SK-N-SH treated with all-trans-retinoic acid at 6 μM for 48 hours (cell line): ENCODE data around the gene MARCHF9.
"Not testable (repeated sequence)": the region's sequence is repeated elsewhere in the genome, so short reads cannot be mapped to it uniquely, and the experiment has no call there.

Source experiments
- ATAC-seq: fragments of 200-7000 bp; cut with Tn5 transposase; 3 replicates; pipeline ENCODE4 v1.9.1; 2020; ENCODE audit warnings: mild to moderate bottlenecking, moderate library complexity
- ARNTL ChIP-seq: fragments of 450-650 bp; formaldehyde crosslinking; IDR thresholded peaks from 2 replicates; pipeline ENCODE4 v1.5.0; 2020; ENCODE audit warnings: low read depth, mild to moderate bottlenecking, moderate library complexity, borderline replicate concordance
- BACH2 ChIP-seq: fragments of 250-450 bp; sonication (Bioruptor Pico); IDR thresholded peaks from 2 replicates; pipeline ENCODE4 v1.9.0; 2021; ENCODE audit warnings: mild to moderate bottlenecking, borderline replicate concordance
- CSDC2 ChIP-seq: fragments of 250-450 bp; sonication (Bioruptor Pico); IDR thresholded peaks from 2 replicates; pipeline ENCODE4 v1.5.0; 2020; ENCODE audit warnings: mild to moderate bottlenecking, moderate library complexity
- CSRNP3 ChIP-seq: fragments of 250-450 bp; sonication (Bioruptor Pico); IDR thresholded peaks from 2 replicates; pipeline ENCODE4 v1.5.1; 2021; ENCODE audit warnings: mild to moderate bottlenecking, moderate library complexity
- ESRRG ChIP-seq: fragments of 250-450 bp; sonication (Bioruptor Pico); IDR thresholded peaks from 2 replicates; pipeline ENCODE4 v1.6.1; 2021; ENCODE audit warnings: mild to moderate bottlenecking
- GLIS3 ChIP-seq: fragments of 250-450 bp; sonication (Bioruptor Pico); IDR thresholded peaks from 2 replicates; pipeline ENCODE4 v1.5.0; 2020; ENCODE audit warnings: mild to moderate bottlenecking, moderate library complexity
- ISL1 ChIP-seq: fragments of 250-450 bp; sonication (Bioruptor Pico); IDR thresholded peaks from 2 replicates; pipeline ENCODE4 v2.1.2; 2022; ENCODE audit warnings: mild to moderate bottlenecking, moderate library complexity
- PATZ1 ChIP-seq: fragments of 250-450 bp; sonication (Bioruptor Pico); IDR thresholded peaks from 2 replicates; pipeline ENCODE4 v1.8.0; 2020; ENCODE audit warnings: mild to moderate bottlenecking, moderate library complexity, borderline replicate concordance
- POU6F1 ChIP-seq: fragments of 250-450 bp; sonication (Bioruptor Pico); IDR thresholded peaks from 2 replicates; pipeline ENCODE4 v1.8.0; 2021; ENCODE audit warnings: low read depth, mild to moderate bottlenecking, moderate library complexity, borderline replicate concordance
- PPARA ChIP-seq: fragments of 250-450 bp; sonication (Bioruptor Pico); IDR thresholded peaks from 2 replicates; pipeline ENCODE4 v1.5.0; 2020; ENCODE audit warnings: mild to moderate bottlenecking, borderline replicate concordance
- RARB ChIP-seq: fragments of 250-450 bp; sonication (Bioruptor Pico); IDR thresholded peaks from 2 replicates; pipeline ENCODE4 v1.8.0; 2021; ENCODE audit warnings: mild to moderate bottlenecking, moderate library complexity
- SNAI2 ChIP-seq: fragments of 250-450 bp; sonication (Bioruptor Pico); IDR thresholded peaks from 2 replicates; pipeline ENCODE4 v1.5.0; 2020; ENCODE audit warnings: mild to moderate bottlenecking, moderate library complexity
- TCF4 ChIP-seq: fragments of 250-450 bp; sonication (Bioruptor Pico); IDR thresholded peaks from 2 replicates; pipeline ENCODE4 v1.8.0; 2021; ENCODE audit warnings: mild to moderate bottlenecking, moderate library complexity, borderline replicate concordance
- TOX ChIP-seq: fragments of 250-450 bp; sonication (Bioruptor Pico); IDR thresholded peaks from 2 replicates; pipeline ENCODE4 v1.8.0; 2021; ENCODE audit warnings: mild to moderate bottlenecking, moderate library complexity, borderline replicate concordance
- TSHZ2 ChIP-seq: fragments of 250-450 bp; sonication (Bioruptor Pico); IDR thresholded peaks from 2 replicates; pipeline ENCODE4 v1.5.0; 2020; ENCODE audit warnings: mild to moderate bottlenecking, moderate library complexity
- ZC3H10 ChIP-seq: fragments of 250-450 bp; sonication (Bioruptor Pico); IDR thresholded peaks from 2 replicates; pipeline ENCODE4 v1.5.1; 2021; ENCODE audit warnings: mild to moderate bottlenecking, moderate library complexity
- ZFP30 ChIP-seq: fragments of 450-650 bp; formaldehyde crosslinking; IDR thresholded peaks from 2 replicates; pipeline ENCODE4 v1.5.0; 2022; ENCODE audit warnings: mild to moderate bottlenecking, moderate library complexity
- ZNF565 ChIP-seq: fragments of 450-650 bp; formaldehyde crosslinking; conservative IDR thresholded peaks from 2 replicates; pipeline ENCODE4 v1.5.0; 2020; ENCODE audit warnings: low read depth, mild to moderate bottlenecking, moderate library complexity
- ZNF70 ChIP-seq: fragments of 450-650 bp; formaldehyde crosslinking; IDR thresholded peaks from 2 replicates; pipeline ENCODE4 v1.5.0; 2020; ENCODE audit warnings: mild to moderate bottlenecking, moderate library complexity

The MARCHF9 gene

GRCh38 chr12:57719777-57720605 lies 34.9 kb upstream of the MARCHF9 start:
- ATAC-seq, result no peak
- no peak for TF ChIP-seq ZNF70
- TF ChIP-seq ZFP30 (CRISPR knock-in tag), result no peak
- no peak for TF ChIP-seq GLIS3 (CRISPR knock-in tag)

- no peak for ATAC-seq
- TF ChIP-seq ZC3H10 (CRISPR knock-in tag) (no peak), ISL1 (CRISPR knock-in tag) (no peak), BACH2 (no peak), RARB (no peak)
These were observed 34.0 kb upstream of the MARCHF9 start for GRCh38 chr12:57720606-57721595.

GRCh38 chr12:57721846-57722608 lies 32.9 kb upstream of the MARCHF9 start:
- not testable (repeated sequence) for ATAC-seq

GRCh38 chr12:57722716-57723629 lies 31.9 kb upstream of the MARCHF9 start:
- TF ChIP-seq RARB (no peak), ARNTL (CRISPR knock-in tag) (no peak), POU6F1 (CRISPR knock-in tag) (no peak), ZC3H10 (CRISPR knock-in tag) (no peak), GLIS3 (CRISPR knock-in tag) (no peak), TCF4 (CRISPR knock-in tag) (no peak), SNAI2 (CRISPR knock-in tag) (no peak), BACH2 (no peak), CSDC2 (no peak), TSHZ2 (CRISPR knock-in tag) (no peak), PPARA (CRISPR knock-in tag) (no peak), CSRNP3 (no peak), ISL1 (CRISPR knock-in tag) (no peak), ZNF565 (CRISPR knock-in tag) (no peak), ESRRG (CRISPR knock-in tag) (no peak), TOX (CRISPR knock-in tag) (no peak), ZNF70 (no peak), PATZ1 (CRISPR knock-in tag) (no peak)
- ATAC-seq, result no peak
